GM18951 (cell line): Measurements from ENCODE around the gene SUV39H2.
"Not testable (repeated sequence)": the region's sequence is repeated elsewhere in the genome, so short reads cannot be mapped to it uniquely, and the experiment has no call there.

Experiments
- POLR2A ChIP-seq: IDR thresholded peaks from 4 replicates; pipeline ENCODE4 v1.6.1; 2011; ENCODE audit warnings: mild to moderate bottlenecking; ENCODE audit not compliant: insufficient read length, insufficient read depth; ENCODE audit errors: extremely low read depth
- in situ Hi-C: fragments of 300-500 bp; cut with MboI; formaldehyde crosslinking; loops from one replicate; pipeline ENCODE4 v1.12.0; 2022; ENCODE audit warnings: low sequenced_read_pairs, mixed read lengths, inconsistent platforms; ENCODE audit not compliant: unreplicated experiment

Gene SUV39H2

DNA sequence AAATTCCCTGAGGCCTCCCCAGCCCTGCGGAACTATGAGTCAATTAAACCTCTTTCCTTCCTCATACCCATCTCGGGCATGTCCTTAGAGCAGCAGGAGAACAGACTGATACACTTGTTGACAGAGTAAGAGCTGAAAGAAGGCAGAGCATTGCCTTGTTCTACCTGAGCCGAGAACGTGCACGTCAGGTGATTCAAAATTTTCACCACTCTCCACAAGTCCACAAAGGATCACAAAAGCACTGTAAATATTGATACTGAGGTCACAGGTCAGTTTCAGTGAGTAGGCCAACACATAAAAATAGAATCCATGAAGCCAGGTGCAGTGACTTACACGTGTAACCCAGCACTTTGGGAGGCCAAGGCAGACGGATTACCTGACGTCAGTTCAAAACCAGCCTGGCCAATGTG is 47.4 kb downstream of the SUV39H2 start:
- in situ Hi-C loops = no loop called here
- no peak for TF ChIP-seq POLR2A

DNA sequence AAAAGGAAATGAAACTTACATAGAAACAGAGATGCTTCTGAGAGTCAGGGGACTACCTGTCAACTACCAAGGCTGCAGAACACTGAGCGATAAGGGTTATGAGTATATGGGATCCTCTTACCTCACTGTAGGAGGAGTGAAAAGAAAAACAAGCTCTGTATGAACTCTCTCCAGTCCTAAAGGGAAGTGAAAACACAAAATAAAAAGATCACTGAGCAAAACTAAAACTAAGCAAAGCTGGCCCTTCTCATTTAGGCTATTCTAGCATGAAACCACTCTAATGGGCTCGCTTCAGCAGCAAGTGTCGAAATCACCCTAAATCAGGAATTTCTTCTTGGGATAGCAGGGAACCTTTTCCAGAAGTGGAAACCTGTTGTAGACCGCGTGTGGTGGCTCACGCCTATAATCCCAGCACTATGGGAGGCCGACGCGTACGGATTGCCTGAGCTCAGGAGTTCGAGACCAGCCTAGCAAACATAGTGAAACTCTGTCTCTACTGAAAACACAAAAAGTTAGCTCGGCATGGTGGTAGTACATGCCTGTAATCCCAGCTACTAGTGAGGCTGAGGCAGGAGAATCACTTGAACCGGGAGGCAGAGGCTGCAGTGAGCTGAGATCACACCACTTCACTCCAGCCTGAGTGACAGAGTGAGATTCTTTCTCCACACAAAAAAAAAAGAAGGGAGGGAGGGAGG is 48.2 kb downstream of the SUV39H2 start:
- TF ChIP-seq POLR2A = no peak
- in situ Hi-C loops = no loop called here

DNA sequence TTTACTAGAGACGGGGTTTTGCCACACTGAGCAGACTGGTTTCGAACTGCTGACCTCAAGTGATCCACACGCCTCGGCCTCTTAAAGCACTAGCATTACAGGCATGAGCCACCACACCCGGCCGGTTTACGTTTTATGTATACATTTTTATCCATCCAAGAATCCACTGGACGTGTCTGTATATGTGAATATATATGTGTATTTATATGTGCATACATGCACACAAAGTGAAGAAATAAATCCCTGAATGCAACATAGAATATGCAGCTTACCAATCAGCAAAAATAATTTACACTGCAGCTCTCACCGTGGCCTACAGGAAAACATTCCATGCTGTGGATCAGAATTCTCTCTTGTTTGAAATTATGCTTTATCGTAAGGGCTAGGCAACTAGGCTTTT is 51.9 kb downstream of the SUV39H2 start:
- in situ Hi-C loops = no loop called here
- no peak for TF ChIP-seq POLR2A

DNA sequence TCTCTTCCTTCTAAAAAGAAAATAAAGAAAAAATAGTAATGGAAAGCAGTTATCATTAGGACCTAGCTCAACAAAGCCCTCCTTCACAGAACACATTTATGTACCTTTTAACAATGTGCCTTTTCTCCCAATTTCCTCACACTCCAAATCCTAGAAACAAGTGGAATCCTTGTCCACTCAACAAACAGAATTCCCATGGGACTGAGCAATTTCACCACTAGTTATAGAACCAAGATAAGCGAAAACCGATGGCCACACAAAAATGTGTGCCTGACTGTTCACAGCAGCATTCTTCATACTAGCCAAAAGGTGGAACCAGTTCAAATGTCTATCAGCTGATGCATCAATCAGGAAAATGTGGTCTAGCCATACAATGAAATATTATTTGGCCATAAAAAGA is 57.9 kb downstream of the SUV39H2 start:
- in situ Hi-C loops = no loop called here
- TF ChIP-seq POLR2A = no peak

DNA sequence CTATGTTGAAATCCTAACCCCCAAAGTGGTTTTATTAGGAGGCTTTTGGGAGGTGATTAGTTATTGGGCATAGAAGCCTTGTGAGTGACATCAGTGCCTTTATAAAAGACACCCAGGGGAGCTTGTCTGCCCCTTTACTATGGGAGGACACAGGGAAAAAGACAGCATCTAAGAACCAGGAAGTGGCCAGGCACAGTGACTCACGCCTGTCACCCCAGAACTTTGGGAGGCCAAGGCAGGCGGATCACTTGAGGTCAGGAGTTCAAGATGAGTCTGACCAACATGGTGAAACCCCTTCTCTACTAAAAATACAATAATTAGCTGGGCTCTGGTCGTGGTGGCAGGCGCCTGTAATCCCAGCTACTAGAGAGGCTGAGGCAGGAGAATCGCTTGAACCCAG is 60.3 kb downstream of the SUV39H2 start:
- in situ Hi-C loops = not testable (repeated sequence)

DNA sequence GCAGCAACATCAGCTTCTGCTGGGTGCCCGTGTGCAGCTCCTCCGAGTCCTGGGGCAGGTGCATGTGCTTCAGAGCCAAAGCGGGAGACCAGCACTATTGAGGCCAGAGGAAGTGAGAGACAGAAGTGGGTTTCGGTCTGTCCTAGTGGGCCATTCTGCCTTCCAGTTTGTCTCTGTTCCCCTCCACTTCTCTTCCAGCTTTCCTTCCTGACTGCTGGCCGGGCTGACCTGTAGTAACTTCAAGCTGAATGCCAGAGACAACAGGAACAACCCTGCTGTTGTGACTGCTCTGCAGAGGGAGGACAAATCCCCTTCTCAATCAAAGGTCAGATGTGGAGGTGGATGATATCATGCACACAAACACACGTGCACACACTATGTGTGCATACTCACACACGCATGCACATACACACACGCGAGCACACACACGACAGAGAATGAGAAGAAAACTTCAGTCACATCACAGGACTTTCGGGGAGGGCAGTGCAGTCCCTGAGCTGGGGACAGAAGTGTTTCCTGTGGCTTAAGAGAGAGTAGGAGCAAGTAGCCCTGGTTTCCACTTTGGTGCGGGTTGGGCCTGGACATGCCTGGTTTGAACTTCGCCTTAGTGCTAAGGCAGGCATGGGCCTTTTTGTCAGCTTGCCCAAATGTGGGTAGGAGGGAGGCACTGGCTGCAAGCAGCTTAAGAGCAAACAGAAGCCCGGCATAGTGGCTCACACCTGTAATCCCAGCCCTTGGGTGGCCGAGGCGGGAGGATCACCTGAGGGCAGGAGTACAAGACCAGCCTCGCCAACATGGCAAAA is 63.7 kb downstream of the SUV39H2 start:
- in situ Hi-C loops = loop anchor here (5.0 kb wide), 1 partner anchor 80 kb away; no protein-coding TSS in a partner anchor

DNA sequence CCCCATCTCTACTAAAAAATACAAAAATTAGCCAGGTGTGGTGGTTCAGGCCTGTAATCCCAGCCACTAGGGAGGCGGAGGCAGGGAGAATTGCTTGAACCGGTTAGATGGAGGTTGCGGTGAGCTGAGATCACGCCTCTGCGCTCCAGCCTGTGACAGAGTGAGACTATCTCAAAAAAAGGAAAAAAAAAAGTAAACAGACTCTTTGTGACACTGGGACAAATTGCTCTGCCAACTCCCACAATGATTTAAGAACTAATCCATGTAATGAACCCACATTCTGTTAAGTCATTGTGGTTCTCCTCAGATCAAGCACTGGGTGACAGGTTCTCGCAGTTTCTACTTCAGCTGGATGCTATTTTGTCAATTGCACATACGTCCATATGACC is 64.3 kb downstream of the SUV39H2 start:
- in situ Hi-C loops = loop anchor here (5.0 kb wide), 1 partner anchor 79 kb away; no protein-coding TSS in a partner anchor

DNA sequence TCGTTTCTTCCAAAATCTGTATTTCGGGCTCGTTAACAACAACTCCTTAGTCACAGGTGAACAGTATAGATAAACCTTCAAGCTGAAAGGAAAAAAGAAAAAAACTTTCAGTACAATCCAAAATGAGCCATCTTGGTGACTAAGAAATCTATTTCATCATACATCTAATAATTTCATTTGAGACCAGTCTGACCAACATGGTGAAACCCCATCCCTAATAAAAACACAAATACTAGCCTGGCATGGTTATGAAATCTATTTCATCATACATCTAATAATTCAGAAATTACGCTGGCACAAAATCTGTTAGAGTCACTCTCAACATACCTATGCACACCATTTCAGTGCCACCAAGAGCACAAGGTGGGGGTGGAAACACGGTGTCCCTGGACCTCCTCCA is 66.4 kb downstream of the SUV39H2 start:
- in situ Hi-C loops = no loop called here
- TF ChIP-seq POLR2A = no peak

DNA sequence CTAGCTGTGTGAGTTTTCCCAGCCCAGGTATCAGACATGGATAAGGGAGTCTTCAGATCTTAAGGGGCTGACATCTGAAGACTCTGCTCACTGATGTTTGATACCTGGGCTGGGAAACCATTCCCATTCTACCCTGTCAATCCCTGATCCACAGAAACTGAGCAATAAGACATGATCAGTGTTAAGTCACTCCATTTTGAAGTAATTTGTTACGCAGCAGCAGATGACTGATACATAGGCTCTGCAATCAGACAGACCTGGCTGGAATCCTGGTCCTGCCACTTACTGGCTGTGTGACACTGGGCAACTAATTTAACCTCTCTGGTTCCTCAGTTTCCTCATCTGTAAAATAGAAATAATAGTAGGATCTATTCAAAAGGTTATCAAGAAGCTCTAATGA is 68.6 kb downstream of the SUV39H2 start:
- no peak for TF ChIP-seq POLR2A
- in situ Hi-C loops = no loop called here

DNA sequence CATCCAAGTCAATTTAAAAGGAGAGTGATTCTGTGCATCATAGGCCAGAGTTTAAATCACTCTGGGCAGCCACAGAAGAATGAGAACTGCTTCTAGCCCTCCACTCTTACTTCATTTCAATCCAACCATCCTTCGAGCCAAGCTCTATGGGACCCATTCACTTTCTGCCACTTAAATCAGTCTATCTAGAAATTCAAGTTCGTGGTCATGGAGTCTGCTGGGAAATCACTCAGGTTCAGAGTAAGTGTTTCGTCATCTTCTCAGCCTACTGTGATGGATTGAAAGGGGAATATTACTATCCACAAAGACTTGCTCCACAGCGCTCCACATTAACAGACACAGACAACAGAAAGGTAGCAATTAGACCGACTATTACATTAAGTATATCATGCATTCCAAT is 70.6 kb downstream of the SUV39H2 start:
- in situ Hi-C loops = no loop called here
- TF ChIP-seq POLR2A = no peak

DNA sequence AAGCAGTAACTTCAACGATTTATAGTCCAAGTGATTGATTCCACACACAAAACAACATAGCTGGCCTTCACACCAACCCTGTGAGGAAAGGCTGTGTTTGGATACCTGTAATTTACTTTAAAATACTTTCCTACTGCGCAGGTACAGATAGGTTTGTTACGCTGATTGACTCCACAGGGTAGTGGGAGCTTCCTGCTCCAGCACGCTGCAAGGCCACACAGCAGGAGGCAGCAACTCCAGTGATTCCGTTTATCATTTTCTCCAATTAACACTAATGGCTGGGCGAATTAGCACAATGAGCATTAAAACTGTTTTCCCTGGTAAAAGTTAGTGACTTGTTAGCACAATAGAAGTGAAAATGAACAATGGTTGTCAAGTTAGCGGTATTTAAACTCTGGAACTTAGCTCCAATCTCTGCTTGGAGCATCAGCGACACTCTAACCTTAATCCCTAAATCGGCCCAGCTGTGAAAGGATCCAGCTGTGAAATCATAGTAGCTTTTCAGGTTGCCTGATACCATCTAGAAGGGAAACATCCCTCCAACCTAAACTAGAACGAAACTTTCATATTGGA is 74.3 kb downstream of the SUV39H2 start:
- TF ChIP-seq POLR2A = no peak

DNA sequence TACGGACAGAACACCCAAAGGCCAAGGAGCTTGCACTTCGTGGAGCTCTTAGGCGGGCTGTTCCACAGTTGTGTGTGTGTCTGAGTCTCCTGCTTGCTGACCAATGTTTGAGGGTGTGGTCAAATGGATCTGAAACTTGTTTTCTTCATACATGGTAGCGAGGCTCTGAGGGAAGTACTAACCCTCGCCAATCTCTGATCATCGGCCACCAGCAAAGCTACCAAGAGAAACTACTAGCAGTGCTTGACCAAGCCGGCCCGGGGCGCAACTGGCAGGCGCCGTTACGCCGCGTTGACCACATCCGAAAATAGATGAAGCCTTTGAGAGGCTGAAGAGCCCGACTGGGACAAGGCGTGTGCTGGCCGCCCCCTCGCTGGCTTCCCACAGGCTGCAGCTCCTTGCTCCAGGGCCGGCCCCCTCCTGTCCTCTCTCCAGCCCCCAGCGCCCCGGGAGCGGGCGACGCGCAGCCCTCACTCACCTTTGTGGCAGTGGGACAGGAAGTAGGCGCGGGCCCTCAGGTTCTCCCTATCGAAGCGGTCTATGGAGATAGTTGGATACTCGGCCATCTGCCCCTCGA is 74.8 kb downstream of the SUV39H2 start:
- no peak for TF ChIP-seq POLR2A
- in situ Hi-C loops = no loop called here

More for the DNA sequence above, 74.3 kb downstream of the SUV39H2 start:
- in situ Hi-C loops = no loop called here
